IPS DF 6.9 (cell line): Measurements from ENCODE around the gene CNPPD1.

Source experiments
- DNase-seq: peaks from one replicate; pipeline ENCODE4 v3.0.0-alpha.2; 2013; ENCODE audit warnings: low read depth, low spot score
- H3K27ac ChIP-seq: one replicate; pipeline ENCODE4 v1.5.1; 2013; ENCODE audit warnings: low read length, control low read depth
- H3K27me3 ChIP-seq: 2 replicates; pipeline ENCODE4 v1.6.1; 2013; ENCODE audit warnings: mild to moderate bottlenecking, low read length; ENCODE audit not compliant: control insufficient read depth, insufficient read depth
- H3K36me3 ChIP-seq: 2 replicates; pipeline ENCODE4 v1.6.1; 2013; ENCODE audit warnings: low read length; ENCODE audit not compliant: control insufficient read depth, insufficient read depth
- H3K4me1 ChIP-seq: 2 replicates; pipeline ENCODE4 v1.6.1; 2013; ENCODE audit warnings: low read length; ENCODE audit not compliant: control insufficient read depth, insufficient read depth
- H3K4me3 ChIP-seq: 2 replicates; pipeline ENCODE4 v1.5.1; 2013; ENCODE audit warnings: mild to moderate bottlenecking, low read length
- H3K9me3 ChIP-seq: 2 replicates; pipeline ENCODE4 v1.6.1; 2013; ENCODE audit warnings: low read length, inconsistent platforms; ENCODE audit not compliant: control insufficient read depth, insufficient read depth
- WGBS: extraction: QIAGEN DNeasy Blood & Tissue Kit; methylation state at CpG from one replicate; pipeline ENCODE4 v1.1.7; 2013; ENCODE audit warnings: mixed read lengths, missing lambda C conversion rate; ENCODE audit not compliant: insufficient read length, insufficient coverage; 5-methylcytosine and 5-hydroxymethylcytosine counted together

CNPPD1 gene

DNA sequence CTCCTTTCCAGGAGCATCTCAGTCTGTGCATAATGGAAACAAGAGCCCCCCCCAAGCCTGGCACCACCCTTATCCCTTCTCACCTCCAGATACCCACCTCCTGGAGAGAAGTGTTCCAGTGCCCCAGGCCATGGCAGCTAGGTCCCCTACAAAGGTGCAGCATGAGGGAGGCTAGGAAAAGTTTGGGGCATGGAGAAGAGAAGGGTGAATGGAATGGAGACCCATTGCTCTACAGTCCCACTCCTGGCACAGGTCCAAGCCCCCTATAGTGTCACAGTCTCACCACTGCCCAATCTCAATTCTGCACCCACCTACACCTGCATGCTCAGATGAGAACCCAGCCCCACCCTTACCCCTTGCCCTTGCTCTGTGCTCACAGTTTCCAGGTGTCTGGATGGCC, 7.8 kb downstream of the CNPPD1 start:
- Histone ChIP-seq H3K4me1 (no peaks in the 10 kb centered on the region), H3K9me3 (no peaks in the 10 kb centered on the region), H3K36me3 (no peaks in the 10 kb centered on the region), H3K4me3 (no peak overlapping the region), H3K27ac (no peak overlapping the region), H3K27me3 (no peaks in the 10 kb centered on the region)
- no peak for DNase-seq

DNA sequence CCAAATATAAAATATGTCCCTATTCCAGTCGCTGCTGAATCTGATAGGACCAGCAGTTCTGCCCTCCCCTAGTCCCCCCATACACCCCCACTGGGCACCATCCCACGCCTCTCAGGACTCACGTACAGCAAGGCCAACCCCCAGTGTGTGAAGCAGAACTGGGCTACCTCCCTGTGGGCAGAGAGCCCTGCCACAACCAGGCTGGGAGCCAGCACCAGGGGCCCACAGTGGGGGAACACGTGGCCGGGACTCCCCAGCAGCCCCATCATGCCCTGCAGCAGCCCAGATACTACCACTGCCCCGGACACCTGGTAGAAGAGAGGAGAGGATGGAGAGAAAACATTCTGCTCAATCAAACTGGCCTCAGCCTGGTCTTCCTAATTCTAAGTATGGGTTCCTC, 8.2 kb downstream of the CNPPD1 start:
- H3K9me3 ChIP-seq: no peaks in the 10 kb centered on the region
- no CpG with 5 or more reads among the region's 6 CpGs for WGBS
- no peaks in the 10 kb centered on the region for H3K36me3 ChIP-seq
- no peaks in the 10 kb centered on the region for H3K4me1 ChIP-seq
- H3K27me3 ChIP-seq: no peaks in the 10 kb centered on the region
- no peak overlapping the region for H3K4me3 ChIP-seq
- H3K27ac ChIP-seq: no peak overlapping the region
- DNase-seq: no peak

DNA sequence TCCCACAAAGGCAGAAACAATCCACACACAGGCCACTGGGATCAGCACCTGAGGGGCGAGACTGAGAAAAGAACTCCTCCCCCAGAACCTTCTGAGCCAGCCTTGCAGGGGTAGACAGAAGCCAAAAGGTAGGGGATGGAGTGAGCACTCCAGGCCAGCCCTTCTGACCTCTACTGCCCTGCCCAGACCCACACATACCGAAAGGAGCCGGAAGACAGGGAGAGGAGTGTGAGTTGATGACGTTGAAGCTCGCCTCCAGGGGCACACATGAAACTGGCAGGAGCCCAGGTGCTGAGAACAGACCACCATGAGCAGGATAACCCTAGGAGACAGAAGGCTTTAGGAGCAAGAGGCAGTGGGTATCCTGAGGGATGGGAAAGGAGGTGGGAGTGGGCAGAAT, 8.7 kb downstream of the CNPPD1 start:
- WGBS: no CpG with 5 or more reads among the region's 5 CpGs
- Histone ChIP-seq H3K27me3 (no peaks in the 10 kb centered on the region), H3K4me1 (no peaks in the 10 kb centered on the region), H3K27ac (no peak overlapping the region), H3K4me3 (no peak overlapping the region), H3K36me3 (no peaks in the 10 kb centered on the region), H3K9me3 (no peaks in the 10 kb centered on the region)
- no peak for DNase-seq

DNA sequence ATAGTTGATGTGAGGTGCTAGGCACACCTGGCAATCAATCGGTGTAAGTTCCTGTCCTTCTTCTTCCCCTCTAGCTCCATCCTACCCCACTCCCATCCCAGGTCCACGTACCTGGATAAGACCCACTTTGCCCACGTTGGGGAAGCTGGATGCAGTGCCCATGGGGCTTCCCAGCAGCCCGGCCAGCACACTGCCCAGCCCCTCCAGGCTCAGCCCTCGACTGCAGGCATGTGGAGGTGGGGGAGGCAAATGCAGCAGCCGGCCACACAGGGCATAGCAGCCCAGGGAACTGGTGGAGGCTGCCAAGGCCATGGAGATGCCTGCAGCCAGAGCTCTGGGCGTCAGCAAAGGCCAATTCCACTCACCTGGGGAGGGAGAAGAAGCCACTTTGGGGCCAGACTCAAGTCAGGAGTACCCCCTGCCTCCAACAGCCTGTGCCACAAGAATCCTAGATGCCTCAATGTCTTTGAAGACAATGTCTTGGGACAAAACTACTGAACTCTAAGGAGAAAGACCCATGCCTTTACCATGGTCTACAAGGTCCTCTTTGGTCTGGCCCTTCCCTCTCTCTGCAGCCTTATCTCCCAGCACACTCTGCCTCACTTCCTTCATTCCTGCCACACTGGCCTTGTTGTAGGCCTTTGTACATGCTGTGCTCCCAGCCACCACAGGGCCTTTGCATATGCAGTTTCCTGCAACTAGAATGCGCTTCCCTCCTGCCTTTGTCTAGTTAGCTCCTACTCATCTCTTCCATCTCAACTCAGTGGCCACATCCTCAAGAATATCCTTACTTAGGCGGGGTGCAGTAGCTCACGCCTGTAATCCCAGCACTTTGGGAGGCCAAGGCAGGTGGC, 11.4 kb downstream of the CNPPD1 start:
- H3K36me3 ChIP-seq: no peaks in the 10 kb centered on the region
- no CpG with 5 or more reads among the region's 10 CpGs for WGBS
- no peaks in the 10 kb centered on the region for H3K27me3 ChIP-seq
- H3K27ac ChIP-seq: no peak overlapping the region
- no peak for DNase-seq
- no peak overlapping the region for H3K4me3 ChIP-seq
- no peaks in the 10 kb centered on the region for H3K4me1 ChIP-seq
- no peaks in the 10 kb centered on the region for H3K9me3 ChIP-seq

DNA sequence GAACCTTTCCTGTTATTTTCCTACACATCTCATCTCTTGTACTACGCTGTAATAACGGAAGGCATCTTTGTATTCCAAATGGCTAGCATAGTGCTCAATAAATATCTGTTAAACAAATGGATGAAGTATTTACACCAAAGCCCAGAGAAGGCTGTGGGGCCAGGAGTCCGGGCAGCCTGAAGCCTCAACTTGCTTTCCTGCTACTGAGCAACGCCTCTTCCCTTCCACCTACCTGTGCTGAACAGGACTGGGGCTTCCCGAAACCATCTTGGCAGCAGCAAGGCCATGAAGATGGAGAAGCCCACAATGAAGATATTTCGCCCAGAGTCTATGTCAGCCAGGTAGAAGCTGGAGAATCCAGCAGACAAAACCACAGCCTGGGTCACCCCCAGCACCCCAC, 13.6 kb downstream of the CNPPD1 start:
- Histone ChIP-seq H3K27me3 (no peaks in the 10 kb centered on the region), H3K9me3 (no peaks in the 10 kb centered on the region), H3K27ac (no peak overlapping the region), H3K4me3 (no peak overlapping the region), H3K4me1 (peaks cover 2% of the 10 kb centered on the region; the same call in 1 of the 2 replicates), H3K36me3 (no peaks in the 10 kb centered on the region)
- DNase-seq: no peak
- WGBS: no CpG with 5 or more reads among the region's 6 CpGs

DNA sequence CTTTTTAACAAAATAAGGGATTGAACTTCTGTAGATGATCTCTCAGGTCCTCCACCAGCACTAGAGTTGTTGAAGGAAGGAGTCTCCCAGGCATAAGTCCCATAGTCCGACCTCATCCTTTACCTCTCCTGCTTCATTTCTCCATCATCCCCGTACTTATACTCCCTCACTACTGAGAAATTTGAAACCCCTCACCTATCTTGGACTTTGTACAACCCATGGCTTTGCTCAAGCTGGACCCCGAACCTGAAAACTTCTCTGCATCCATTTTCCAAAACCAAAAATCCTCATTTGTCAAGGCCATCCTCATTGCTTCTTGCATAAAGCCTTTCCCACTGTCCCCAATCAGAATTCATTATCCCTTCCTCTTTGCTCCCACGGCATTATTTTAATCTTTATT, 15.6 kb downstream of the CNPPD1 start:
- no peaks in the 10 kb centered on the region for H3K9me3 ChIP-seq
- H3K36me3 ChIP-seq: no peaks in the 10 kb centered on the region
- H3K4me1 ChIP-seq: peaks cover 2% of the 10 kb centered on the region; the same call in 1 of the 2 replicates
- no peak overlapping the region for H3K27ac ChIP-seq
- WGBS: no CpG with 5 or more reads among the region's 4 CpGs
- no peak for DNase-seq
- H3K27me3 ChIP-seq: no peaks in the 10 kb centered on the region
- peak overlapping the region; percentile 71; the same call in 1 of the 2 replicates for H3K4me3 ChIP-seq

DNA sequence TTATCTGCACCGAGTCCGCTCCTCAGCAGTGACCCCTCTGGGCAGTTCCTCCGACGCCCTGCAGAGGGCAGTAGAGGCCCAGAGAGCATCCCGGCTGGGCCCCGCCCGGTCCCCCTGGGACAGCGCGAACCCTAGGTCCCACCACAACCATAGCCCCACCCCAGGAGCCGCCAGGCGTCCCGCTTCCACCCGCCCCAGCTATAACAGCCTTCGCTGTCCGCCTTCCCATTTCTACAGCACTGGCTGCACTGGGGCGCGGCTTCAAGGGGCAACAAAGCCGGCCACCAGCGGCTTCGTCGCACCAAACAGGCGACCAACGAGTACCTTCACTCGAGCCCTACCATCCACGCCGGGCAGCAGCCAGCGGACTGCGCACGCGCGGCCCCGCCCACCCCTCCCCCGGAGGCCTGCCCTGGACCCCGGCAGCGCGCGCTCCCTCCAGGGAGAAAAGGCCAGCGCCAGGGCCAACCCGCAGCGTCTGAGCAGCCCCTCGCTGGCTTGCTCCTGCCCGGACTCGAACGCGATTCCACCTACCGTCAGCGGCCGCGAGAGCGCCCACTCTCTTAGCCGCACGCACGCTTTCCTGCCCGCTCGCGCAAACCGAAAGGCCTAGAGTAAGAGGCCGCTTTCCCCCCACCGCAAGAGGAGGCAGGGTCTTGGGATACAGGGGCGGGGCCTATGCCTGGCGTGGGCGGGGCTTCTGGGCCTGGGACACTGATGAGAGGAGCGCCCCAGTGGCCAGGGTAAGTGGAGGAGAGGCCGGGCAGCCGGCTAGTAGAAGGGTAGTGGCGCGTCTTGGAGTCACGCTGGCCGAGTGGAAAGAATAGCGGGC, 16.3 kb downstream of the CNPPD1 start, which contains the start of gene NHEJ1:
TSS of gene NHEJ1 (minus strand) at position 630 of the 832 bp plus-strand sequence. CDS start 2,453 bp downstream, outside the sequence.
- Histone ChIP-seq H3K9me3 (no peaks in the 10 kb centered on the region), H3K4me3 (peak within 1 kb of the TSS; percentile 71), H3K27me3 (no peaks in the 10 kb centered on the region), H3K36me3 (no peaks in the 10 kb centered on the region), H3K27ac (no peak within 1 kb of the TSS), H3K4me1 (peaks cover 2% of the 10 kb centered on the region; the same call in 1 of the 2 replicates)
- DNase-seq: peak; percentile 80
- WGBS: no CpG with 5 or more reads among the region's 70 CpGs

DNA sequence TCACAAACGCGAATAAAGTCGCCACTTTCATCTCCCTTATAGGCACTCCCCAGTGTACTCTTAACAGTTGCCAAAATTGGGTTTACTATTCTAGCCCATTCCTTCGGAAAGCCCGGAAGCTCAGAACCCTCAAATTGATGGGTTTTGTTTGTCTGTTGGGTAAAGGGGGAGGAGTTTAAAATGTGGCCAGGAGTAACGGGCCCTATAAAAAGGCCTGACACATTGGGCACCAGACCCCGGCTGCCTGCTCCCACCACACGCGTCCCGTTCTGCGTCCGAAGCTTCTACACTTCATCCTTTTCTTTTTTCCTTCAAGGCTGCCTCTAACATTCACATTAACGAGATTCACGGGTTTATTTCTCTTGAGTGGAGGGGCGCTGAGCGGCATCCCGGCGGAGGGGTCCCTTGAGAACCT, 16.9 kb downstream of the CNPPD1 start:
- H3K9me3 ChIP-seq: no peaks in the 10 kb centered on the region
- H3K27ac ChIP-seq: no peak overlapping the region
- no peaks in the 10 kb centered on the region for H3K27me3 ChIP-seq
- no peak for DNase-seq
- H3K36me3 ChIP-seq: no peaks in the 10 kb centered on the region
- no CpG with 5 or more reads among the region's 18 CpGs for WGBS
- peaks cover 2% of the 10 kb centered on the region; the same call in 1 of the 2 replicates for H3K4me1 ChIP-seq
- peak overlapping the region; percentile 71; the same call in 1 of the 2 replicates for H3K4me3 ChIP-seq

DNA sequence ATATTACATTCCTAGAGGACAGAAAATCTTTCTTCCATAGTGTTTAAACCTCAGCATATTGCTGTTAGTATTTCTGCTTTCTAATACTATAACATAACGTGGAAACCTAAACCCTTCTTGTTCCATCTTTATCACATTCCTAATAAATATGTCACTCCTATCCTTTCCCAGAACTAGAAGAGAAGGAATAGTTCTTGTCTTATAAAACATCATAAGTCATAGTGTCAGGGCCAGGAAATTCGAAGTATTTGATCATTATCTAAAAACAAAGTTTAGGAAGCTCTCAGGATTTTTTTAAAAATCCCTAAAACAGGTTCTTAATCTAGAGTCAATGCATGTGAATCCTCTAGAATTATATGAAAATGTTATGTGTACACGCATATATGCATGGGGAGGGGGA, 18.1 kb downstream of the CNPPD1 start:
- Histone ChIP-seq H3K4me3 (no peak overlapping the region), H3K36me3 (no peaks in the 10 kb centered on the region), H3K9me3 (no peaks in the 10 kb centered on the region), H3K4me1 (peaks cover 2% of the 10 kb centered on the region; the same call in 1 of the 2 replicates), H3K27ac (no peak overlapping the region), H3K27me3 (no peaks in the 10 kb centered on the region)
- 100% methylated on average over 1 of the region's 3 CpGs for WGBS
- DNase-seq: no peak

DNA sequence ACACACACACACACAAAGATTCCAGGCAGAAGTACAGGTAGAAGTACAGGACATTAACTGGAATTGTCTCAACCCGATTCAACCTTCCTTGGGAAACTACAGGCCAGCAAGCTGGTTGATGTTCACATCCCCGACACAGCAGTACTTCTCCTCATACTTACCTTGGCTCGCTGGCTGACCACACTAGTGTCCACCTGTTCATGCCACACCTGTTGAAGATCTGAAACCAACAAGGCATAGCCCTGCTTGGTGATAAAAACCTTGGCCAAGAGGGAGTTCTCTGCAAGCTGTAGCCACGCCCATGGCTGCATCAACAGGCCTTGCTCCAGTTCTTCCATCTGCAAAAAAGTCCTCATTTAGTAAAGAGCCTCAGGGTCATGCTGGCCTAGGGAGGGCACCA, 18.7 kb downstream of the CNPPD1 start:
- Histone ChIP-seq H3K36me3 (no peaks in the 10 kb centered on the region), H3K27me3 (no peaks in the 10 kb centered on the region), H3K9me3 (no peaks in the 10 kb centered on the region), H3K27ac (no peak overlapping the region), H3K4me1 (peaks cover 2% of the 10 kb centered on the region; the same call in 1 of the 2 replicates), H3K4me3 (no peak overlapping the region)
- DNase-seq: no peak
- no CpG with 5 or more reads among the region's 4 CpGs for WGBS
